Fibroblast of mammary gland (primary cell): ENCODE results near the gene COX4I1.

Source experiments
- DNase-seq: peaks from one replicate; pipeline ENCODE4 v3.0.0-alpha.2; 2010; ENCODE audit warnings: low read depth
- H3K4me3 ChIP-seq: 2 replicates; pipeline ENCODE4 v1.5.1; 2011; ENCODE audit warnings: low read depth, mild to moderate bottlenecking, low read length, moderate library complexity; ENCODE audit not compliant: control insufficient read depth
- TF ChIP-seq, protein P1 (sequence below): conservative IDR thresholded peaks from 2 replicates; pipeline ENCODE4 v1.5.1; 2011; ENCODE audit warnings: low read depth, low read length, inconsistent platforms; ENCODE audit not compliant: control insufficient read depth, insufficient read depth

The COX4I1 gene

DNA sequence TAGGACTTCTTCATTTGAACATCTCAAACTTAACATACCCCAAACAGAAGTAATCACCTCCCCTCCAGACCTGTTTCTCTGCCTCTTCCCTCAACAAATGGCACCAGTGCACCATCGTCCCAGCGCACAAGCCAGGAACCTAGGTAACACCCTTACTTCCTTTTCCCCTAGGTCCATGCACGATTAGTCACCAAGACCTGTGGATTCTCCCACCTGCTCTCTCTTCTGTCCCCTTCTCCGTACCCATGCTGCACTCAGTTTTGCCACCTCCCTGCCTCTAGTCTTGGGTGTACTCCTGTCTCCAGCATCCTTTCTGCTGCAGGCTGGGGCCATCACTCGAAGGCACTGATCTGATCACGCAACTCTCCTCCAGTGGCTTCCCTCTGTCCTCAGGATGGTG is 3.3 kb upstream of the COX4I1 start:
- DNase-seq: no peak
- no peak overlapping the region for H3K4me3 ChIP-seq
- TF ChIP-seq, protein P1, sequence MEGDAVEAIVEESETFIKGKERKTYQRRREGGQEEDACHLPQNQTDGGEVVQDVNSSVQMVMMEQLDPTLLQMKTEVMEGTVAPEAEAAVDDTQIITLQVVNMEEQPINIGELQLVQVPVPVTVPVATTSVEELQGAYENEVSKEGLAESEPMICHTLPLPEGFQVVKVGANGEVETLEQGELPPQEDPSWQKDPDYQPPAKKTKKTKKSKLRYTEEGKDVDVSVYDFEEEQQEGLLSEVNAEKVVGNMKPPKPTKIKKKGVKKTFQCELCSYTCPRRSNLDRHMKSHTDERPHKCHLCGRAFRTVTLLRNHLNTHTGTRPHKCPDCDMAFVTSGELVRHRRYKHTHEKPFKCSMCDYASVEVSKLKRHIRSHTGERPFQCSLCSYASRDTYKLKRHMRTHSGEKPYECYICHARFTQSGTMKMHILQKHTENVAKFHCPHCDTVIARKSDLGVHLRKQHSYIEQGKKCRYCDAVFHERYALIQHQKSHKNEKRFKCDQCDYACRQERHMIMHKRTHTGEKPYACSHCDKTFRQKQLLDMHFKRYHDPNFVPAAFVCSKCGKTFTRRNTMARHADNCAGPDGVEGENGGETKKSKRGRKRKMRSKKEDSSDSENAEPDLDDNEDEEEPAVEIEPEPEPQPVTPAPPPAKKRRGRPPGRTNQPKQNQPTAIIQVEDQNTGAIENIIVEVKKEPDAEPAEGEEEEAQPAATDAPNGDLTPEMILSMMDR: no peak

DNA sequence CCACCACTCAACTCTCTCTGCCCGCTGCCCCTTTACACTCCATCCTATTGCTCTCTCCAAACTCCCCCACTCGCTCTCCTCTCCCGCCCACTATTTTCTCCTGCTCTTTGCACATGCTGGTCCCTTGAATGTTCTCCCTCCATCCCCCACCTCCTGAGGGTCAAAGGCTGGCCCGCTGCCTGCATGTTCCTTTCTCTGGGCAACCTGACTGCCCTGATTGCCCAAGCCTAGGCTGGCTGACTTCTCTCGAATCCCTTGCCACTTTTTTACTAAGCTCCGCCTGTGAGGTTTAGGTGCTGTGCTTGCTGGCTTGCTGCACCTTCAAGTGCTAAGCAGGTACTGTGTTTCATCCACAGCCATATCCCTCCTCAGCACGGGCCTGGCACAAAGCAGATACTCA is 2.9 kb upstream of the COX4I1 start:
- DNase-seq: no peak
- TF ChIP-seq, protein P1: no peak
- H3K4me3 ChIP-seq: no peak overlapping the region

DNA sequence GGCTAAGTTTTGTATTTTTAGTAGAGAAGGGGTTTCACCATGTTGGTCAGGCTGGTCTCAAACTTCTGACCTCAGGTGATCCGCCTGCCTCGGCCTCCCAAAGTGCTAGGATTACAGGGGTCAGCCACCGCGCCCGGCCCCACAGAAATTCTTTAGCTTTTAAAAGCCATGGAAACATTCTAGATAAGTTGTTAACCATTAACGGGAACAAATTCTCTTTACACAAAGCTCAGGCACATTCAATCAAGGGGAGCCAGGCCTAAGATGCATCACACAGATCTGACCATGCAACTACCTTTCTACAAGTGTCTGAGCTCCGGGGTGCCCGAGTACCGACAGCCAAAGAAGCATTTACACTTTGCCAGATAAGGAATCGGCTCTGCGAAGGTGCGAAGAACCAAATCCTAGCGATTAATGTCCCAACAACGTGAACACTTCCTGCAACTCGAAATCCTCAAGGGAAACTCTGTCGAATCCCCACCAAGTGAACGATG is 1.2 kb upstream of the COX4I1 start:
- H3K4me3 ChIP-seq: peak overlapping the region; percentile 92
- DNase-seq: no peak
- TF ChIP-seq, protein P1: no peak

DNA sequence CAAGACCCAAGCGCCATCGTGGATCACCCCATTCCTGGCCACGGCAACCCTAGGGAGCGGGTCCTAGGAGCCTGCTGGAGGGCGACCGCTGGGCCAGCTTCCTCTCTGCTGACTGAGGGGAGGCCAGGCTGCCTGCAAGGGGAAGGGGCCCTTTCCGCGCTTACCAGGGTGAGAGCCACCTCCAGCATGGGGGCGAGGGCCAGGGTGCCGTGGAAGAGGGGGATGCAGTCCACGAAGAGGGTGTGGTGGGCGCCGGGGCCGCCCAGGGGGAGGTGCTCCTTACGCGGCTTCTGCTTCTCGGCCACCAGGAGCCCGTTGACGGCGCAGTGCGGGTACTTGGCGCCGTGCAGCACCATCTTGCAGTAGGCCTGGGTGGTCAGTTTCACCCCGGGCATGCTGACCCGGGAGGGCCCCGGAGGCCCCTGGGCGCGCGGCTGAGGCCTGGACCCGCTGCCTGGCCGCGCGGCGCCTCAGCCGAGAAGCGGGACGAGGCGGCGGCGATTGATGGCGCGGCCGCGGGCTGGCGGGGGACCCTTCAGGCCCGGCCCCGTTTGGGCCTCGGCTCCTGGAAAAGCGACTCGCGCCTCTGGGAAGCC is 496 bp upstream of the COX4I1 start:
- TF ChIP-seq, protein P1: no peak
- DNase-seq: peak; percentile 31
- H3K4me3 ChIP-seq: peak overlapping the region; percentile 92

DNA sequence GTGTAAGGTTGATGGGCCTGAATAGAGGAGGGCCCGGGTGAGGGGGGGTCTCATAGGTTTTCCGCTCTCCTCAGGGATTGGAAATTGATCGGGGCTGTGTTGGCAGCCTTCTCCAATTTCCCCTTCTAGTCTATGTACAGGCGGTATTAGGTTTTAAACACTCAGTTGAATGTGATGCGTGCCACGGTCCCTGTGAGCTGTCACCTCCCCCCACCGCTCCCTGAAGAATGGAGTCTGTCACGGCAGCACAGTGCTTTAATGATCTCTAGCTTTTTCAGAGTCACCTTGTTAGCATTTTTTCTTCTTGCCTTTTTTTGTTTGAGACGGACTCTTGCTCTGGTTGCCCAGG is 800 bp downstream of the COX4I1 start:
- TF ChIP-seq, protein P1: no peak
- peak overlapping the region; percentile 92 for H3K4me3 ChIP-seq
- DNase-seq: no peak

DNA sequence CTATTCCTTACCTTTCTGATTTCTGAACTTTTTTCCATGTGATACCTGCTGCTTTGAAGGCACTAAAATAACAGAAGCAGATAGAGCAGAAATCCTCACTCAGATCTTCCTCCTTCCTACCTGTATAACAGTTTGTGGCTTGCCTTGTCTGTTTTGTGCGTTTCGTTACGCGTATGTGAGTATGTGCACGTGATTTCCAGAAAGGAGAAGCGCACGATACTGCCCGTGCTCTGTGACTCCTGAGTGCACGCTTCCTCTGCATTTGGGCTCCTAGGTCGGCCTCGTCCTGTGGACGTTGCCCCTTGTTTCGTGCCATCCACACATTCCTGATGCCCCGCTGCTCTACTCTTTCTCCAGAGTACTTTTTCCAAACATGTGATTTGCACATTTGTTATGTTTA is 4.1 kb downstream of the COX4I1 start:
- TF ChIP-seq, protein P1: no peak
- no peak overlapping the region for H3K4me3 ChIP-seq
- DNase-seq: no peak
